ENCODE data around the gene HP. TPM values are rescaled to one million over a fixed set of nuclear protein-coding genes. Genes with fewer than 3 reads are reported as not detected.
A peak's percentile ranks its signal among the peaks of the same experiment; 100 is the strongest.
"Not testable (repeated sequence)": the region's sequence is repeated elsewhere in the genome, so short reads cannot be mapped to it uniquely, and the experiment has no call there.

Gene HP
- total RNA-seq, 1 donor from 2014 or later: not detected

DNA sequence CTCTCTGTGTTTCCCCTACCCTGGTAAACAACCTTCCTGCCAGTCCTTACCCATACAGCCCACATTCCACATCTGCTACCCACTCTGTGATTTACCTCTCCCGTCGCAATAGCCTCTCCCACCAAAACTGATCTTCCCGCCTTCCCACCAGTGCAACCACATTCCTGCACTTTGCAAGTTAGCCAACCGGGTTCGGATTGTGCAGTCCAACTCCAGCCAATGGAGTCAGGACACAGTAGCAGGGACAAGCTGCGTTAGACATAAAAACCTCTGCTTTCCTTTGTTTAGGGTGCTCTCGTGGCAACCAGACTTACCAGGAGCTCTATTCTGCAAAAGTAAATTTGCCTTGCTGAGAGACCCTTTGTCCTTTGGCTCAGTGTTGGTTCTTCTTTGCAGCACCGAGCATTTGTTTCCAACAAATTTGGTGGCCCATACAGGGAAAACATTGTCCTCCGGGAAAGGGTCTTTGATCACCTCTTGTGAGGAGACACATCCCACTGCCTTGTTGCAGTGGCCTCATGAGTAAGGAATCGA lies 10.1 kb downstream of the HP start:
- H3K27ac Mint-ChIP-seq: no peak overlapping the region
- H3K9me3 Mint-ChIP-seq (ENCODE audit: low read depth): no peaks in the 10 kb centered on the region
- DNase-seq (ENCODE audit: low spot score, unreplicated experiment): no peak
- H3K4me3 Mint-ChIP-seq (ENCODE audit: low read depth): no peak overlapping the region
- peaks cover 1% of the 10 kb centered on the region for H3K36me3 Mint-ChIP-seq (ENCODE audit: insufficient read depth)
- H3K4me1 Mint-ChIP-seq (ENCODE audit: low read depth): peaks cover 11% of the 10 kb centered on the region
- TF ChIP-seq, protein P1, sequence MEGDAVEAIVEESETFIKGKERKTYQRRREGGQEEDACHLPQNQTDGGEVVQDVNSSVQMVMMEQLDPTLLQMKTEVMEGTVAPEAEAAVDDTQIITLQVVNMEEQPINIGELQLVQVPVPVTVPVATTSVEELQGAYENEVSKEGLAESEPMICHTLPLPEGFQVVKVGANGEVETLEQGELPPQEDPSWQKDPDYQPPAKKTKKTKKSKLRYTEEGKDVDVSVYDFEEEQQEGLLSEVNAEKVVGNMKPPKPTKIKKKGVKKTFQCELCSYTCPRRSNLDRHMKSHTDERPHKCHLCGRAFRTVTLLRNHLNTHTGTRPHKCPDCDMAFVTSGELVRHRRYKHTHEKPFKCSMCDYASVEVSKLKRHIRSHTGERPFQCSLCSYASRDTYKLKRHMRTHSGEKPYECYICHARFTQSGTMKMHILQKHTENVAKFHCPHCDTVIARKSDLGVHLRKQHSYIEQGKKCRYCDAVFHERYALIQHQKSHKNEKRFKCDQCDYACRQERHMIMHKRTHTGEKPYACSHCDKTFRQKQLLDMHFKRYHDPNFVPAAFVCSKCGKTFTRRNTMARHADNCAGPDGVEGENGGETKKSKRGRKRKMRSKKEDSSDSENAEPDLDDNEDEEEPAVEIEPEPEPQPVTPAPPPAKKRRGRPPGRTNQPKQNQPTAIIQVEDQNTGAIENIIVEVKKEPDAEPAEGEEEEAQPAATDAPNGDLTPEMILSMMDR (IDR thresholded peaks at IDR 0.05; ENCODE audit: unreplicated experiment): no peak
- H3K27me3 Mint-ChIP-seq: no peaks in the 10 kb centered on the region

DNA sequence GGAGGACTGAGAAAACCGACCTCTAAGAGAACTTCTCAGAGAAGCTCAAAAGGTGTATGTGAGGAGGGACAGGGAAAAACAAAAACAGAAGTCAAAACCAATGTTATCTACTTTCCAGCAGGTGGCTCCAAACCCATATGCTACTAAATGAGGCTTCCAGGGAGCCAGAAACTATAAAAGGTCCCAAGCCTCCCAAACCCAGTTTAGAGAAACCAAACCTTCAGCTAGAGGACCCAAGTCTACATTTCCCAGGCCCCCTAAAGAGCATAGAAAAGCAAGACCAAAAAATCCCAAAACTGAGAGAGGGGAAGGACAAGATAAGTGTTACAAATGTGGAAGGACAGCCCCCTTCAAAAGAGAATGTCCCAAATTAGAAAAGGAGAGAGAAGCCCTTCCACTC lies 12.4 kb downstream of the HP start:
- Mint-ChIP-seq H3K4me1 (ENCODE audit: low read depth) (peaks cover 11% of the 10 kb centered on the region), H3K9me3 (ENCODE audit: low read depth) (no peaks in the 10 kb centered on the region), H3K4me3 (ENCODE audit: low read depth) (no peak overlapping the region), H3K36me3 (ENCODE audit: insufficient read depth) (peaks cover 1% of the 10 kb centered on the region), H3K27me3 (no peaks in the 10 kb centered on the region), H3K27ac (no peak overlapping the region)
- TF ChIP-seq, protein P1 (IDR thresholded peaks at IDR 0.05; ENCODE audit: unreplicated experiment): peak; percentile 70
- DNase-seq (ENCODE audit: low spot score, unreplicated experiment): no peak

GRCh38 chr16:72068930-72069329 lies 14.6 kb downstream of the HP start:
- H3K9me3 Mint-ChIP-seq (ENCODE audit: low read depth): no peaks in the 10 kb centered on the region
- no peak overlapping the region for H3K27ac Mint-ChIP-seq
- DNase-seq (ENCODE audit: low spot score, unreplicated experiment): no peak
- TF ChIP-seq, protein P1 (IDR thresholded peaks at IDR 0.05; ENCODE audit: unreplicated experiment): no peak
- H3K4me3 Mint-ChIP-seq (ENCODE audit: low read depth): no peak overlapping the region
- peaks cover 22% of the 10 kb centered on the region for H3K4me1 Mint-ChIP-seq (ENCODE audit: low read depth)
- H3K36me3 Mint-ChIP-seq (ENCODE audit: insufficient read depth): peaks cover 1% of the 10 kb centered on the region
- no peaks in the 10 kb centered on the region for H3K27me3 Mint-ChIP-seq

- Mint-ChIP-seq H3K36me3 (ENCODE audit: insufficient read depth) (no peaks in the 10 kb centered on the region), H3K27ac (peak overlapping the region; percentile 73), H3K27me3 (no peaks in the 10 kb centered on the region), H3K4me3 (ENCODE audit: low read depth) (no peak overlapping the region), H3K9me3 (ENCODE audit: low read depth) (no peaks in the 10 kb centered on the region), H3K4me1 (ENCODE audit: low read depth) (peaks cover 17% of the 10 kb centered on the region)
- no peak for DNase-seq (ENCODE audit: low spot score, unreplicated experiment)
- TF ChIP-seq, protein P1 (IDR thresholded peaks at IDR 0.05; ENCODE audit: unreplicated experiment): no peak
These were observed 18.4 kb downstream of the HP start for GRCh38 chr16:72072514-72073342.

GRCh38 chr16:72073560-72074230 lies 19.4 kb downstream of the HP start:
- Mint-ChIP-seq H3K4me3 (ENCODE audit: low read depth) (no peak overlapping the region), H3K9me3 (ENCODE audit: low read depth) (no peaks in the 10 kb centered on the region), H3K36me3 (ENCODE audit: insufficient read depth) (no peaks in the 10 kb centered on the region), H3K27me3 (no peaks in the 10 kb centered on the region), H3K4me1 (ENCODE audit: low read depth) (peaks cover 17% of the 10 kb centered on the region), H3K27ac (peak overlapping the region; percentile 73)
- DNase-seq (ENCODE audit: low spot score, unreplicated experiment): no peak
- TF ChIP-seq, protein P1 (IDR thresholded peaks at IDR 0.05; ENCODE audit: unreplicated experiment): no peak

- H3K27me3 Mint-ChIP-seq; DNase-seq (ENCODE audit: low spot score, unreplicated experiment); H3K36me3 Mint-ChIP-seq (ENCODE audit: insufficient read depth); H3K4me3 Mint-ChIP-seq (ENCODE audit: low read depth); H3K27ac Mint-ChIP-seq; H3K9me3 Mint-ChIP-seq (ENCODE audit: low read depth): not testable (repeated sequence)
- H3K4me1 Mint-ChIP-seq (ENCODE audit: low read depth): peaks cover 13% of the 10 kb centered on the region
These were observed 20.8 kb downstream of the HP start for GRCh38 chr16:72075067-72075466.

GRCh38 chr16:72076991-72077706 lies 22.8 kb downstream of the HP start:
- not testable (repeated sequence) for DNase-seq (ENCODE audit: low spot score, unreplicated experiment); H3K27me3 Mint-ChIP-seq; H3K36me3 Mint-ChIP-seq (ENCODE audit: insufficient read depth); H3K27ac Mint-ChIP-seq; H3K9me3 Mint-ChIP-seq (ENCODE audit: low read depth); H3K4me3 Mint-ChIP-seq (ENCODE audit: low read depth)
- peaks cover 13% of the 10 kb centered on the region for H3K4me1 Mint-ChIP-seq (ENCODE audit: low read depth)

All from progenitor cell of endocrine pancreas (in vitro differentiated cells).